Spleen (tissue), 11 donors: ENCODE results near the gene TRERF1. TPM values are rescaled to one million over a fixed set of nuclear protein-coding genes. Genes with fewer than 3 reads are reported as not detected.

ENCODE experiments used
- DNase-seq: peaks from one replicate; pipeline ENCODE4 v3.0.0-alpha.2; 2020
- H3K27ac ChIP-seq, 8 donors: fragments of 200-600 bp; sonication (generic) in 7 of 8; 1 replicate in 4 of 8; 2 replicates in 4 of 8; pipeline versions ENCODE4 v1.5.0 to v1.8.0; 2016 to 2021; ENCODE audit warnings: inconsistent platforms in 4 of 8, mild to moderate bottlenecking in 4 of 8, moderate library complexity in 1 of 8
- H3K27me3 ChIP-seq, 7 donors: fragments of 200-600 bp; sonication (generic) in 6 of 7; replicated peaks in 1 of 7; 1 replicate in 4 of 7; 2 replicates in 3 of 7; pipeline versions ENCODE4 v1.5.0 to v1.8.0; 2016 to 2021; ENCODE audit warnings: inconsistent platforms in 3 of 7, mild to moderate bottlenecking in 1 of 7
- H3K36me3 ChIP-seq, 6 donors: fragments of 200-600 bp; sonication (generic) in 5 of 6; 1 replicate in 4 of 6; 2 replicates in 2 of 6; pipeline versions ENCODE4 v1.5.0 to v1.8.0; 2016 to 2021; ENCODE audit warnings: inconsistent platforms in 2 of 6
- H3K4me1 ChIP-seq, 6 donors: fragments of 200-600 bp; sonication (generic) in 5 of 6; 1 replicate in 3 of 6; 2 replicates in 3 of 6; pipeline versions ENCODE4 v1.5.0 to v1.8.0; 2016 to 2021; ENCODE audit warnings: inconsistent platforms in 3 of 6
- H3K4me3 ChIP-seq, 8 donors: fragments of 200-600 bp; sonication (generic) in 7 of 8; 1 replicate in 4 of 8; 2 replicates in 4 of 8; pipeline versions ENCODE4 v1.5.0 to v1.8.0; 2016 to 2021; ENCODE audit warnings: inconsistent platforms in 4 of 8, mild to moderate bottlenecking in 4 of 8, moderate library complexity in 2 of 8
- H3K9me3 ChIP-seq, 8 donors: fragments of 200-600 bp; sonication (generic) in 7 of 8; 1 replicate in 4 of 8; 2 replicates in 4 of 8; pipeline versions ENCODE4 v1.5.0 to v1.8.0; 2016 to 2021; ENCODE audit warnings: inconsistent platforms in 4 of 8
- POLR2A ChIP-seq, 3 donors: fragments of 450-650 bp; IDR thresholded peaks; one replicate each; pipeline ENCODE4 v1.5.1; 2017; ENCODE audit warnings: antibody characterized with exemption in 3 of 3, mild to moderate bottlenecking in 1 of 3
- POLR2AphosphoS5 ChIP-seq, 3 donors: sonication (generic); formaldehyde crosslinking; IDR thresholded peaks; one replicate each; pipeline ENCODE4 v1.5.1; 2017; ENCODE audit warnings: antibody characterized with exemption in 3 of 3
- WGBS, 5 donors: extraction: QIAGEN DNeasy Blood & Tissue Kit in 3 of 5; methylation state at CpG; one replicate each; pipeline versions ENCODE4 v1.1.5 to v1.1.7; 2013 to 2018; 5-methylcytosine and 5-hydroxymethylcytosine counted together
- intact Hi-C: fragments of 100-400 bp; cut with DNase I; formaldehyde crosslinking; loops from one replicate; pipeline ENCODE4 v1.15.0; 2023; ENCODE audit warnings: low total_unique reads
- polyA plus RNA-seq, 3 donors: library from polyadenylated mRNA; stranded (reverse); fragments of 200-250 nt; gene quantifications; one replicate each; pipeline ENCODE4 v1.2.1, GENCODE V29; 2013
- total RNA-seq, 7 donors: library from RNA; depleted of rRNA in 3 of 7; stranded (reverse); fragments of >200 nt in 3 of 7; fragmentation: NEBNext Ultra II Directional in 4 of 7; extraction: Animal tissue kit (Norgen Biotek cat#: 25700) in 4 of 7; gene quantifications; one replicate each; pipeline versions ENCODE4 v1.1.0 to v1.2.1, GENCODE V29; 2016 to 2021
- TF ChIP-seq, protein P1 (sequence below), 11 experiments: fragments of 200-600 bp in 7 of 11; fragments of 450-650 bp in 4 of 11; sonication (generic) in 4 of 11; IDR thresholded peaks in 8 of 11; conservative IDR thresholded peaks in 3 of 11; 1 replicate in 7 of 11; 2 replicates in 4 of 11; pipeline versions ENCODE4 v1.4.0 to v1.8.0; 2016 to 2021; ENCODE audit warnings: antibody characterized with exemption in 11 of 11, inconsistent platforms in 4 of 11, mild to moderate bottlenecking in 1 of 11
- donor health status: healthy with polysubstance abuse.
- donor health status: DM: no; HTN: no; CAD: no; lungs with moderate emphysema.
- donor health status: DM: no; HTN: no; CAD: no.
- donor health status: Bipolar disorder and iron deficiency.
- donor health status: healthy.
- donor health status: DM: no; HTN: no; CAD: no.
- donor health status: DM: yes; HTN: yes; CAD: no.

TRERF1 gene
- total and polyA plus RNA-seq, 10 donors, result 1.5 to 16.9 (median 12.4) TPM

DNA sequence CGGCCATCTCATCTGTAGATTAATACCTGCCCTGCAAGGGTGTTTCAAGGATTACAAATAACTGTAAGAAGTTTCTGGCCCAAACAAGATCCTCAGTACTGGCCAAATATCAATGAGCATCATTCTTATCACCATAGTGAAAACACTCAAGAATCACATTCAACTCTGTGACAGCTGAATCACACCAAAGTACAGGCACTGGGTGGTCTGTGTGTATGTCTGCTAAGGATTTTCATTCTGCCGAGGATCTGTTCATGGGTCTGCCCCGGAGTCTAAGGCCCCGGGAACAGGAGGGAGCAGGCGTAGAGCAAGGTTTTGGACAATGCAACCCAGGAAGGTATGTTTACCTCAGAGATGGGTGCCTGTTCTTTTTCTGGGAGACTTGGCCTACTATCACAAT lies 110.5 kb downstream of the TRERF1 start:
- DNase-seq, result no peak
- Histone ChIP-seq H3K4me1 (peaks cover 0 to 11% (median 2%) of the 10 kb centered on the region in 6 donors), H3K4me3 (no peak overlapping the region), H3K36me3 (no peaks in the 10 kb centered on the region), H3K27me3 (no peaks in the 10 kb centered on the region), H3K9me3 (no peaks in the 10 kb centered on the region), H3K27ac (no peak overlapping the region)
- 96 to 100% (median 96%) methylated on average over 5 of the region's 5 CpGs for WGBS, 5 donors
- intact Hi-C loops, result no loop called here
- TF ChIP-seq, protein P1, sequence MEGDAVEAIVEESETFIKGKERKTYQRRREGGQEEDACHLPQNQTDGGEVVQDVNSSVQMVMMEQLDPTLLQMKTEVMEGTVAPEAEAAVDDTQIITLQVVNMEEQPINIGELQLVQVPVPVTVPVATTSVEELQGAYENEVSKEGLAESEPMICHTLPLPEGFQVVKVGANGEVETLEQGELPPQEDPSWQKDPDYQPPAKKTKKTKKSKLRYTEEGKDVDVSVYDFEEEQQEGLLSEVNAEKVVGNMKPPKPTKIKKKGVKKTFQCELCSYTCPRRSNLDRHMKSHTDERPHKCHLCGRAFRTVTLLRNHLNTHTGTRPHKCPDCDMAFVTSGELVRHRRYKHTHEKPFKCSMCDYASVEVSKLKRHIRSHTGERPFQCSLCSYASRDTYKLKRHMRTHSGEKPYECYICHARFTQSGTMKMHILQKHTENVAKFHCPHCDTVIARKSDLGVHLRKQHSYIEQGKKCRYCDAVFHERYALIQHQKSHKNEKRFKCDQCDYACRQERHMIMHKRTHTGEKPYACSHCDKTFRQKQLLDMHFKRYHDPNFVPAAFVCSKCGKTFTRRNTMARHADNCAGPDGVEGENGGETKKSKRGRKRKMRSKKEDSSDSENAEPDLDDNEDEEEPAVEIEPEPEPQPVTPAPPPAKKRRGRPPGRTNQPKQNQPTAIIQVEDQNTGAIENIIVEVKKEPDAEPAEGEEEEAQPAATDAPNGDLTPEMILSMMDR (IDR thresholded peaks at IDR 0.05 in 8 of 11, conservative IDR thresholded peaks at IDR 0.05 in 3 of 11), result no peak

DNA sequence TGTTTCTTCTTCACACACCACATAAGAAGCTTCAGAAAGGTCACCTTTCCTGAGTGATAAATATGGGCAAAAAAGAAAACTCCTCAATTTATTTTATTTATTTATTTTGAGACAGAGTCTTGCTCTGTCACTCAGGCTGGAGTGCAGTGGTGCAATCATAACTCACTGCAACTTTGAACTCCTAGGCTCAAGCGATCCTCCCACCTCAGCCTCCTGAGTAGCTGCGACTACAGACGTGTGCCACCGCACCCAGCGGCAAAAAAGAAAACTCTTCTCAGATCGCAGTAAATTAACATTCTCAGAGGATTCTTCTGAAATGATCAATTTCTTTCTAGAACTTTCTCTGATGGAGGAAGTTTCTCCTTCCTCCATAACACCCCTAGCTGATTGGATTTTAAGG lies 111.2 kb downstream of the TRERF1 start:
- H3K4me1 ChIP-seq, result peaks cover 0 to 4% (median 0%) of the 10 kb centered on the region in 6 donors
- no peaks in the 10 kb centered on the region for H3K27me3 ChIP-seq
- no peak overlapping the region for H3K4me3 ChIP-seq
- H3K27ac ChIP-seq, result no peak overlapping the region
- 74 to 92% (median 85%) methylated on average over 6 of the region's 6 CpGs for WGBS, 5 donors
- DNase-seq, result no peak
- H3K9me3 ChIP-seq, result no peaks in the 10 kb centered on the region
- intact Hi-C loops, result no loop called here
- no peaks in the 10 kb centered on the region for H3K36me3 ChIP-seq
- TF ChIP-seq POLR2AphosphoS5 (IDR thresholded peaks at IDR 0.05), result no peak
- TF ChIP-seq, protein P1 (IDR thresholded peaks at IDR 0.05 in 8 of 11, conservative IDR thresholded peaks at IDR 0.05 in 3 of 11), result no peak
- no peak for TF ChIP-seq POLR2A (IDR thresholded peaks at IDR 0.05)

DNA sequence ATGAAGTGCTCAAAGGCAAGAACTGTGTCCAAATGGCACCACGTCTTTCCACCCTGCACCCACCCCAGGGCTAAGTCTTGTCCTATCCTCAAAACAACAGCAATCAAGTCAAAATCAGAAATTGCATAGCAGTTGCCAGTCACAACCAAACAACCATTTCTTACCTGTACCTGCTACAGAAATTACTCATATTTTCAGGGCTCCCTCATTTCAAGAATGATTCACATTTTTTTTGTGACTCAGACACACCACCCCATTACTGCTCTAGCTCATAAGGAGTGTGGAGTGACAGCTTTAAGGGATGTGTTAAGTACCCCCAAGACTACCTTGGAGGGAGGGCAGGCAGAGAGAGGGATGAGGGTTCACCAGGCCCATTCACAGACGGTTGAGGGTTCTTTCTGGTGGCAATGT lies 111.7 kb downstream of the TRERF1 start:
- H3K4me3 ChIP-seq, result no peak overlapping the region
- no peaks in the 10 kb centered on the region for H3K27me3 ChIP-seq
- no peak for DNase-seq
- 61 to 77% (median 74%) methylated on average over 2 of the region's 2 CpGs for WGBS, 5 donors
- no peak for TF ChIP-seq POLR2A (IDR thresholded peaks at IDR 0.05)
- TF ChIP-seq, protein P1 (IDR thresholded peaks at IDR 0.05 in 8 of 11, conservative IDR thresholded peaks at IDR 0.05 in 3 of 11), result no peak
- no peak for TF ChIP-seq POLR2AphosphoS5 (IDR thresholded peaks at IDR 0.05)
- H3K36me3 ChIP-seq, result no peaks in the 10 kb centered on the region
- no peaks in the 10 kb centered on the region for H3K9me3 ChIP-seq
- no peaks in the 10 kb centered on the region for H3K4me1 ChIP-seq
- H3K27ac ChIP-seq, result no peak overlapping the region
- intact Hi-C loops, result no loop called here

DNA sequence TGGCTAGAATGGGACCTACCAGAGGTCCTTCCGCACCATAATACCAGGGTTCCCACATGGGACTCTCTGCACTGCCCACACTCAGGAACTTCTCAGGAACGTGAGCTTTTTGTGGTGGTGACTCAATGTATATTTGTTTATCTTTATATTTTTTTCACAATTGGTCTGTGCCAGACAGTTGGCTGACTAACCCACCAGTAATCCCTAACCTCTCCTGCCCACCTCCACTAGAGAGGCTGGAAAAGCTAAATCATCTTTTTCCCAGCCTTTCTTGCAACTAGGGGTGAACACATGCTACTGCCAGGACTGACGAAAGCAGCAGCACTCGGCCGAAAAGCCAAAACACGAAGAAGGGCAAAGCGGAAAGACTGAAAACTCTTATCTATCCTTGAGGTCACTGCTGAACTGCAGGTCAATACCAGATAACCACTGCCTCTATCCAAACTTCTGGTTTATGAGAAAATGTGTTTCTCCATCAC lies 112.9 kb downstream of the TRERF1 start:
- Histone ChIP-seq H3K36me3 (no peaks in the 10 kb centered on the region), H3K27ac (no peak overlapping the region), H3K27me3 (no peaks in the 10 kb centered on the region), H3K4me3 (no peak overlapping the region), H3K4me1 (peaks cover 0 to 9% (median 0%) of the 10 kb centered on the region in 6 donors), H3K9me3 (no peaks in the 10 kb centered on the region)
- 76 to 93% (median 81%) methylated on average over 7 of the region's 7 CpGs for WGBS, 5 donors
- intact Hi-C loops, result no loop called here
- TF ChIP-seq, protein P1 (IDR thresholded peaks at IDR 0.05 in 8 of 11, conservative IDR thresholded peaks at IDR 0.05 in 3 of 11), result no peak
- TF ChIP-seq POLR2AphosphoS5 (IDR thresholded peaks at IDR 0.05), result no peak
- TF ChIP-seq POLR2A (IDR thresholded peaks at IDR 0.05), result no peak
- no peak for DNase-seq
